ENCODE results near the gene ANO7.

The ANO7 gene

GRCh38 chr2:241140445-241140840, 48.0 kb upstream of the ANO7 start (continued):
- TF ChIP-seq, protein P1, sequence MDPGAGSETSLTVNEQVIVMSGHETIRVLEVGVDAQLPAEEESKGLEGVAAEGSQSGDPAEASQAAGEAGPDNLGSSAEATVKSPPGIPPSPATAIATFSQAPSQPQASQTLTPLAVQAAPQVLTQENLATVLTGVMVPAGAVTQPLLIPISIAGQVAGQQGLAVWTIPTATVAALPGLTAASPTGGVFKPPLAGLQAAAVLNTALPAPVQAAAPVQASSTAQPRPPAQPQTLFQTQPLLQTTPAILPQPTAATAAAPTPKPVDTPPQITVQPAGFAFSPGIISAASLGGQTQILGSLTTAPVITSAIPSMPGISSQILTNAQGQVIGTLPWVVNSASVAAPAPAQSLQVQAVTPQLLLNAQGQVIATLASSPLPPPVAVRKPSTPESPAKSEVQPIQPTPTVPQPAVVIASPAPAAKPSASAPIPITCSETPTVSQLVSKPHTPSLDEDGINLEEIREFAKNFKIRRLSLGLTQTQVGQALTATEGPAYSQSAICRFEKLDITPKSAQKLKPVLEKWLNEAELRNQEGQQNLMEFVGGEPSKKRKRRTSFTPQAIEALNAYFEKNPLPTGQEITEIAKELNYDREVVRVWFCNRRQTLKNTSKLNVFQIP (CRISPR knock-in tag; IDR thresholded peaks at IDR 0.05; ENCODE audit: borderline replicate concordance, low read depth): no peak
- TF ChIP-seq CSDC2 (CRISPR knock-in tag; IDR thresholded peaks at IDR 0.05): no peak
- no peak for TF ChIP-seq ZNF70 (CRISPR knock-in tag; IDR thresholded peaks at IDR 0.05)
- no peak for TF ChIP-seq ESRRG (CRISPR knock-in tag; IDR thresholded peaks at IDR 0.05)

GRCh38 chr2:241141214-241141770, 47.2 kb upstream of the ANO7 start:
- ATAC-seq: no peak
- no peak for TF ChIP-seq PPARA (CRISPR knock-in tag; IDR thresholded peaks at IDR 0.05; ENCODE audit: borderline replicate concordance)
- TF ChIP-seq, protein P1 (CRISPR knock-in tag; IDR thresholded peaks at IDR 0.05; ENCODE audit: borderline replicate concordance, low read depth): no peak

DNA sequence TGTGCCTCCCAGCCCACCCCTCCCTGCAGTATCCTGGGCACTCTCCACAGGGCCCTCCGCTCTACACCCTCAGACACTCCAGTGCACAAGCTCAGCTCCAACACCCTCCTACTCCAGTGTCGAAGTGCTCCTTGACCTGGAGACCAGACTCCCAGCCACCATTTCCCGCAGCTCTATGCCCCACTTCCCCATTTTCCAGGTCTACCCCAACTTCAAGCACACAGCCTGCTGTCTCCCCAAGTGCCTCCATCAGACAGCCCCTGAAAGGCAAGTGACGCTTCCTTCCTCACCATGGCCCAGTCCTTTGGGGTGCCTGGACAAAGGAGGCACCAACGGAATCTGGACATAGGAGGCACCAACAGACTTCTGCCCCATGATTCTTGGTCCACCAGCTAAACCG, 46.4 kb upstream of the ANO7 start:
- no peak for TF ChIP-seq GLIS3 (CRISPR knock-in tag; IDR thresholded peaks at IDR 0.05)
- no peak for TF ChIP-seq TOX (CRISPR knock-in tag; IDR thresholded peaks at IDR 0.05; ENCODE audit: borderline replicate concordance)
- TF ChIP-seq, protein P2, sequence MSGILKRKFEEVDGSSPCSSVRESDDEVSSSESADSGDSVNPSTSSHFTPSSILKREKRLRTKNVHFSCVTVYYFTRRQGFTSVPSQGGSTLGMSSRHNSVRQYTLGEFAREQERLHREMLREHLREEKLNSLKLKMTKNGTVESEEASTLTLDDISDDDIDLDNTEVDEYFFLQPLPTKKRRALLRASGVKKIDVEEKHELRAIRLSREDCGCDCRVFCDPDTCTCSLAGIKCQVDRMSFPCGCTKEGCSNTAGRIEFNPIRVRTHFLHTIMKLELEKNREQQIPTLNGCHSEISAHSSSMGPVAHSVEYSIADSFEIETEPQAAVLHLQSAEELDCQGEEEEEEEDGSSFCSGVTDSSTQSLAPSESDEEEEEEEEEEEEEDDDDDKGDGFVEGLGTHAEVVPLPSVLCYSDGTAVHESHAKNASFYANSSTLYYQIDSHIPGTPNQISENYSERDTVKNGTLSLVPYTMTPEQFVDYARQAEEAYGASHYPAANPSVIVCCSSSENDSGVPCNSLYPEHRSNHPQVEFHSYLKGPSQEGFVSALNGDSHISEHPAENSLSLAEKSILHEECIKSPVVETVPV (CRISPR knock-in tag; IDR thresholded peaks at IDR 0.05): no peak
- no peak for TF ChIP-seq ISL1 (CRISPR knock-in tag; IDR thresholded peaks at IDR 0.05)
- no peak for TF ChIP-seq ZNF565 (CRISPR knock-in tag; conservative IDR thresholded peaks at IDR 0.05; ENCODE audit: low read depth)
- no peak for TF ChIP-seq ARNTL (CRISPR knock-in tag; IDR thresholded peaks at IDR 0.05; ENCODE audit: borderline replicate concordance, low read depth)
- no peak for TF ChIP-seq ZFP30 (CRISPR knock-in tag; IDR thresholded peaks at IDR 0.05)
- no peak for ATAC-seq

- TF ChIP-seq ZC3H10 (CRISPR knock-in tag; IDR thresholded peaks at IDR 0.05): no peak
- no peak for TF ChIP-seq CREB5 (CRISPR knock-in tag; IDR thresholded peaks at IDR 0.05; ENCODE audit: low read depth)
- TF ChIP-seq ZFP30 (CRISPR knock-in tag; IDR thresholded peaks at IDR 0.05): no peak
- TF ChIP-seq, protein P1 (CRISPR knock-in tag; IDR thresholded peaks at IDR 0.05; ENCODE audit: borderline replicate concordance, low read depth): no peak
- no peak for TF ChIP-seq ESRRG (CRISPR knock-in tag; IDR thresholded peaks at IDR 0.05)
- TF ChIP-seq PPARA (CRISPR knock-in tag; IDR thresholded peaks at IDR 0.05; ENCODE audit: borderline replicate concordance): no peak
- no peak for TF ChIP-seq TSHZ2 (CRISPR knock-in tag; IDR thresholded peaks at IDR 0.05)
- no peak for TF ChIP-seq RARB (CRISPR knock-in tag; IDR thresholded peaks at IDR 0.05)
- no peak for TF ChIP-seq ZFP3 (CRISPR knock-in tag; IDR thresholded peaks at IDR 0.05)
- no peak for TF ChIP-seq ZNF565 (CRISPR knock-in tag; conservative IDR thresholded peaks at IDR 0.05; ENCODE audit: low read depth)
- TF ChIP-seq ZNF70 (CRISPR knock-in tag; IDR thresholded peaks at IDR 0.05): no peak
- TF ChIP-seq SNAI2 (CRISPR knock-in tag; IDR thresholded peaks at IDR 0.05): no peak
- TF ChIP-seq, protein P2 (CRISPR knock-in tag; IDR thresholded peaks at IDR 0.05): no peak
- no peak for TF ChIP-seq CSDC2 (CRISPR knock-in tag; IDR thresholded peaks at IDR 0.05)
- TF ChIP-seq GLIS3 (CRISPR knock-in tag; IDR thresholded peaks at IDR 0.05): no peak
- no peak for TF ChIP-seq ISL1 (CRISPR knock-in tag; IDR thresholded peaks at IDR 0.05)
- no peak for TF ChIP-seq OSR1 (CRISPR knock-in tag; IDR thresholded peaks at IDR 0.05)
Measured at GRCh38 chr2:241142593-241142992, 45.9 kb upstream of the ANO7 start.

More at GRCh38 chr2:241142593-241142992, 45.9 kb upstream of the ANO7 start:
- ATAC-seq: no peak

Data from SK-N-SH treated with all-trans-retinoic acid at 6 μM for 48 hours (cell line).